ENCODE measurements around the gene FBLN1. TPM values are rescaled to one million over a fixed set of nuclear protein-coding genes. Genes with fewer than 3 reads are reported as not detected.
"Not testable (repeated sequence)": the region's sequence is repeated elsewhere in the genome, so short reads cannot be mapped to it uniquely, and the experiment has no call there.

The FBLN1 gene
- total and polyA plus RNA-seq, 2 of the 8 experiments (the other 6 are each of a cell fraction or from before 2014, with no cell fraction given): 159 to 168 TPM

- not testable (repeated sequence) for H3K56ac ChIP-seq (replicated peaks; ENCODE audit: insufficient read length, low read depth, low read length); H3K23ac ChIP-seq (ENCODE audit: insufficient read length); H2AFZ ChIP-seq (ENCODE audit: low read length); H3K27me3 ChIP-seq (replicated peaks in 1 of 4; ENCODE audit: control insufficient read depth in 3 of 4, extremely low read depth in 1 of 4, insufficient read depth in 3 of 4, low read length in 3 of 4); H2BK20ac ChIP-seq (ENCODE audit: low read length); H4K20me1 ChIP-seq (replicated peaks in 1 of 2; ENCODE audit: control insufficient read depth in 1 of 2, insufficient read depth in 2 of 2, low read length in 2 of 2); H4K8ac ChIP-seq (ENCODE audit: extremely low read depth, insufficient read depth, low read length); H2BK15ac ChIP-seq (ENCODE audit: low read length); H3K4me3 ChIP-seq (ENCODE audit: extremely low read depth in 1 of 4, insufficient read depth in 2 of 4, low read depth in 3 of 4, low read length in 4 of 4); H2BK12ac ChIP-seq (ENCODE audit: low read depth, low read length); H4K5ac ChIP-seq (ENCODE audit: insufficient read length, low read depth, low read length); H3K14ac ChIP-seq (ENCODE audit: insufficient read length); DNase-seq (ENCODE audit: low read depth in 1 of 2, low spot score in 2 of 2); H3K4ac ChIP-seq (replicated peaks; ENCODE audit: insufficient read length, low read depth, low read length); H3K4me1 ChIP-seq (replicated peaks in 1 of 4; ENCODE audit: control insufficient read depth in 3 of 4, insufficient read depth in 4 of 4, low read length in 3 of 4); H3K79me1 ChIP-seq (ENCODE audit: low read depth, low read length); H3K79me2 ChIP-seq (ENCODE audit: control insufficient read depth in 1 of 2, insufficient read depth in 2 of 2, low read length in 2 of 2); H3K36me3 ChIP-seq (ENCODE audit: control insufficient read depth in 2 of 4, insufficient read depth in 4 of 4, low read length in 3 of 4); H2BK5ac ChIP-seq (ENCODE audit: low read depth, low read length); H3K4me2 ChIP-seq (ENCODE audit: insufficient read depth in 1 of 2, low read depth in 2 of 2, low read length in 2 of 2); H3K18ac ChIP-seq (ENCODE audit: extremely low read depth, low read length); H2BK120ac ChIP-seq (replicated peaks; ENCODE audit: low read depth, low read length); H3K23me2 ChIP-seq (ENCODE audit: low read depth, low read length); H2AK5ac ChIP-seq (ENCODE audit: low read depth, low read length); H3K9ac ChIP-seq (replicated peaks in 1 of 4; ENCODE audit: extremely low read depth in 1 of 4, low read depth in 3 of 4, low read length in 3 of 4); H4K91ac ChIP-seq (replicated peaks; ENCODE audit: insufficient read length, low read length); H3K9me3 ChIP-seq (ENCODE audit: insufficient read depth in 2 of 2, low read depth in 1 of 2, low read length in 1 of 2); H3K27ac ChIP-seq (ENCODE audit: low read depth, low read length); FAIRE-seq
- CTCF ChIA-PET (ENCODE audit: partially characterized antibody): interaction anchor here (1.5 to 1.9 kb wide), 2 partner anchors 14 to 271 kb away, joined by 5 to 9 read pairs; no protein-coding TSS in a partner anchor
- 97% methylated on average over 21 of the region's 26 CpGs; no CpG with 5 or more reads in 1 of the 2 experiments for WGBS, 2 experiments (ENCODE audit: extremely low coverage in 1 of 2, insufficient coverage in 1 of 2, insufficient read length in 1 of 2, insufficient replicate concordance in 2 of 2, low coverage in 1 of 2, low lambda C conversion rate in 2 of 2, missing lambda C conversion rate in 1 of 2)
- POLR2A ChIA-PET (ENCODE audit: partially characterized antibody): interaction anchor here (0.6 to 0.7 kb wide), 2 partner anchors 163 to 243 kb away, joined by 3 read pairs; no protein-coding TSS in a partner anchor
These were observed 89.0 kb downstream of the FBLN1 start for GRCh38 chr22:45591633-45592213.

All from H1 (cell line).